ENCODE measurements around the gene KCNH4. TPM values are rescaled to one million over a fixed set of nuclear protein-coding genes. Genes with fewer than 3 reads are reported as not detected.
A peak's percentile ranks its signal among the peaks of the same experiment; 100 is the strongest.

The KCNH4 gene
- total and polyA plus RNA-seq, 9 of the 15 experiments (the other 6 are each of a cell fraction or from before 2014, with no cell fraction given): 0.10 to 1.8 (median 0.50) TPM

DNA sequence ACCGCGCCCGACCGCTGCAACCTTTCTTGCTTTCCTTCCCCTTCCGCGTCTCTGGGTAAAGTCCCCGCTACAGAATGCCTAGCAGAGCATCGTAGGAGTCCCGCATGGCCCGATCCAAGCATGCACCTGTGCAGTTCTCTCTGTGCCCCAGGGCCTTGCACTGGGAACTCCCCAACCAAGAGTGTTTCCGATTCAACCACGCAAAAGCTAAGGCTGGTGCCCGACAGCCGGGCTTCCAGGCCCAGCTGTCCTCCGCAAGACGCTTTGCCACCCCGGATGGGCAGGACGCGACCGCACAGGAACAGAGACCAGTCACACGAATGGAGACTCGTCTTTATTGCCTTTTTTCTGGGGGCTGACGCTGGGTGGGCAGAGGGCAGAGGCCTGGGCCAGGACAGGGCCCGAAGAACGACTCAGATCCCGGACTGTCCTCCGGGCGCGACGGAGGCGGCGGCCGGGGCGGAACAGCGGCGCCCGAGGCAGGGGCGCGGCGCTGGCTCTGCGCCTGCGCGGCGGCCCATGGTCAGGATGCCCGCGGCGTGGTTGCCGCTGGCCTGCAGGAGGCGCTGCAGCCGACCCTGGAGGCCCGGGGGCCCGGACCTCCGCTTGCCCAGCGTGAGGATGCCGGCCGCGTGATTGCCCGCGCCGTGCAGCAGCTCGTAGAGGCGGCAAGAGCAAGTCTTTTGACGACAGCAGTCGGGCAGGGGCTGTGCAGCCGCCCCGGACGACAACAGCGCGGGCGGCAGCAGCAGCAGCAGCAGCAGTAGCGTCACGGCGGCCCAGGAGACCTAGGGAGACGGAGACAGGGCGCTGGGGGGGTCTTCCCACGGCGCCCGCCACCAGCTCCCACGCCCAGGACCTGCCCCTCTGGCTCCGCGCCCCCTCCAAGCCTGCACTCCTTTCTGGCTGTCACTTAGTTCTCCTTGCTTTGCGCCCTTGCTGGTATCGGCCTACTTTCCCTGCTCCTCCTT, 3.1 kb upstream of the KCNH4 start (continued):
- no peak for TF ChIP-seq CHAMP1 (IDR thresholded peaks at IDR 0.05)
- TF ChIP-seq NELFE (IDR thresholded peaks at IDR 0.05; ENCODE audit: insufficient read depth, insufficient read length): no peak
- TF ChIP-seq, protein P1, sequence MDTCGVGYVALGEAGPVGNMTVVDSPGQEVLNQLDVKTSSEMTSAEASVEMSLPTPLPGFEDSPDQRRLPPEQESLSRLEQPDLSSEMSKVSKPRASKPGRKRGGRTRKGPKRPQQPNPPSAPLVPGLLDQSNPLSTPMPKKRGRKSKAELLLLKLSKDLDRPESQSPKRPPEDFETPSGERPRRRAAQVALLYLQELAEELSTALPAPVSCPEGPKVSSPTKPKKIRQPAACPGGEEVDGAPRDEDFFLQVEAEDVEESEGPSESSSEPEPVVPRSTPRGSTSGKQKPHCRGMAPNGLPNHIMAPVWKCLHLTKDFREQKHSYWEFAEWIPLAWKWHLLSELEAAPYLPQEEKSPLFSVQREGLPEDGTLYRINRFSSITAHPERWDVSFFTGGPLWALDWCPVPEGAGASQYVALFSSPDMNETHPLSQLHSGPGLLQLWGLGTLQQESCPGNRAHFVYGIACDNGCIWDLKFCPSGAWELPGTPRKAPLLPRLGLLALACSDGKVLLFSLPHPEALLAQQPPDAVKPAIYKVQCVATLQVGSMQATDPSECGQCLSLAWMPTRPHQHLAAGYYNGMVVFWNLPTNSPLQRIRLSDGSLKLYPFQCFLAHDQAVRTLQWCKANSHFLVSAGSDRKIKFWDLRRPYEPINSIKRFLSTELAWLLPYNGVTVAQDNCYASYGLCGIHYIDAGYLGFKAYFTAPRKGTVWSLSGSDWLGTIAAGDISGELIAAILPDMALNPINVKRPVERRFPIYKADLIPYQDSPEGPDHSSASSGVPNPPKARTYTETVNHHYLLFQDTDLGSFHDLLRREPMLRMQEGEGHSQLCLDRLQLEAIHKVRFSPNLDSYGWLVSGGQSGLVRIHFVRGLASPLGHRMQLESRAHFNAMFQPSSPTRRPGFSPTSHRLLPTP (IDR thresholded peaks at IDR 0.05; ENCODE audit: borderline replicate concordance, extremely low read depth, insufficient read length): peak; percentile 14
- no peak for TF ChIP-seq PTRF (tag; IDR thresholded peaks at IDR 0.05)
- no peak for TF ChIP-seq ZNF140 (CRISPR knock-in tag; IDR thresholded peaks at IDR 0.05)
- TF ChIP-seq CAMTA2 (CRISPR knock-in tag; conservative IDR thresholded peaks at IDR 0.05): no peak
- TF ChIP-seq, protein P2, sequence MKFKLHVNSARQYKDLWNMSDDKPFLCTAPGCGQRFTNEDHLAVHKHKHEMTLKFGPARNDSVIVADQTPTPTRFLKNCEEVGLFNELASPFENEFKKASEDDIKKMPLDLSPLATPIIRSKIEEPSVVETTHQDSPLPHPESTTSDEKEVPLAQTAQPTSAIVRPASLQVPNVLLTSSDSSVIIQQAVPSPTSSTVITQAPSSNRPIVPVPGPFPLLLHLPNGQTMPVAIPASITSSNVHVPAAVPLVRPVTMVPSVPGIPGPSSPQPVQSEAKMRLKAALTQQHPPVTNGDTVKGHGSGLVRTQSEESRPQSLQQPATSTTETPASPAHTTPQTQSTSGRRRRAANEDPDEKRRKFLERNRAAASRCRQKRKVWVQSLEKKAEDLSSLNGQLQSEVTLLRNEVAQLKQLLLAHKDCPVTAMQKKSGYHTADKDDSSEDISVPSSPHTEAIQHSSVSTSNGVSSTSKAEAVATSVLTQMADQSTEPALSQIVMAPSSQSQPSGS (CRISPR knock-in tag; IDR thresholded peaks at IDR 0.05): 0 out of 2 replicates have a peak, but pooled peaks have one; percentile 49
- TF ChIP-seq ZZZ3 (IDR thresholded peaks at IDR 0.05): no peak
- TF ChIP-seq RBM39 (optimal IDR thresholded peaks at IDR 0.05; ENCODE audit: low read depth, low read length): no peak
- TF ChIP-seq POLR2AphosphoS5 (IDR thresholded peaks at IDR 0.05; ENCODE audit: control insufficient read depth, insufficient read depth, low read depth, low read length): peak; percentile 41; the same call in 1 of the 2 replicates
- TF ChIP-seq ZNF444 (CRISPR knock-in tag; IDR thresholded peaks at IDR 0.05): no peak
- TF ChIP-seq ZNF436 (CRISPR knock-in tag; IDR thresholded peaks at IDR 0.05): no peak
- no peak for TF ChIP-seq GABPB2 (CRISPR knock-in tag; conservative IDR thresholded peaks at IDR 0.05)
- TF ChIP-seq TAF7 (tag; IDR thresholded peaks at IDR 0.05): 0 out of 2 replicates have a peak, but pooled peaks have one; percentile 29
- TF ChIP-seq MAFK (IDR thresholded peaks at IDR 0.05; ENCODE audit: low read length): no peak

Measured in K562 (cell line).